Muscle layer of colon (tissue), 2 donors: ENCODE results near the gene ELOVL7.
"Not testable (repeated sequence)": the region's sequence is repeated elsewhere in the genome, so short reads cannot be mapped to it uniquely, and the experiment has no call there.

Experiments used
- H3K27ac ChIP-seq: one replicate; pipeline ENCODE4 v1.7.0; 2013; ENCODE audit warnings: low read depth, mild to moderate bottlenecking, low read length, moderate library complexity
- H3K27me3 ChIP-seq, 2 donors: one replicate each; pipeline ENCODE4 v1.7.0; 2013; ENCODE audit warnings: low read length in 2 of 2, mild to moderate bottlenecking in 2 of 2; ENCODE audit not compliant: insufficient read depth in 2 of 2, control insufficient read depth in 1 of 2
- H3K36me3 ChIP-seq: one replicate; pipeline ENCODE4 v1.7.0; 2013; ENCODE audit warnings: mild to moderate bottlenecking, low read length; ENCODE audit not compliant: insufficient read depth
- H3K4me1 ChIP-seq: one replicate; pipeline ENCODE4 v1.7.0; 2013; ENCODE audit warnings: mild to moderate bottlenecking, low read length; ENCODE audit not compliant: insufficient read depth
- H3K4me3 ChIP-seq, 2 donors: one replicate each; pipeline ENCODE4 v1.7.0; 2013; ENCODE audit warnings: low read length in 2 of 2, low read depth in 1 of 2, mild to moderate bottlenecking in 1 of 2, moderate library complexity in 1 of 2
- H3K9ac ChIP-seq: one replicate; pipeline ENCODE4 v1.7.0; 2013; ENCODE audit warnings: low read length
- H3K9me3 ChIP-seq: one replicate; pipeline ENCODE4 v1.7.0; 2013; ENCODE audit warnings: mild to moderate bottlenecking, low read length
- donor health status: abdominal sarcoma.
- donor health status: Adenocarcinoma of cecum.

ELOVL7 gene

DNA sequence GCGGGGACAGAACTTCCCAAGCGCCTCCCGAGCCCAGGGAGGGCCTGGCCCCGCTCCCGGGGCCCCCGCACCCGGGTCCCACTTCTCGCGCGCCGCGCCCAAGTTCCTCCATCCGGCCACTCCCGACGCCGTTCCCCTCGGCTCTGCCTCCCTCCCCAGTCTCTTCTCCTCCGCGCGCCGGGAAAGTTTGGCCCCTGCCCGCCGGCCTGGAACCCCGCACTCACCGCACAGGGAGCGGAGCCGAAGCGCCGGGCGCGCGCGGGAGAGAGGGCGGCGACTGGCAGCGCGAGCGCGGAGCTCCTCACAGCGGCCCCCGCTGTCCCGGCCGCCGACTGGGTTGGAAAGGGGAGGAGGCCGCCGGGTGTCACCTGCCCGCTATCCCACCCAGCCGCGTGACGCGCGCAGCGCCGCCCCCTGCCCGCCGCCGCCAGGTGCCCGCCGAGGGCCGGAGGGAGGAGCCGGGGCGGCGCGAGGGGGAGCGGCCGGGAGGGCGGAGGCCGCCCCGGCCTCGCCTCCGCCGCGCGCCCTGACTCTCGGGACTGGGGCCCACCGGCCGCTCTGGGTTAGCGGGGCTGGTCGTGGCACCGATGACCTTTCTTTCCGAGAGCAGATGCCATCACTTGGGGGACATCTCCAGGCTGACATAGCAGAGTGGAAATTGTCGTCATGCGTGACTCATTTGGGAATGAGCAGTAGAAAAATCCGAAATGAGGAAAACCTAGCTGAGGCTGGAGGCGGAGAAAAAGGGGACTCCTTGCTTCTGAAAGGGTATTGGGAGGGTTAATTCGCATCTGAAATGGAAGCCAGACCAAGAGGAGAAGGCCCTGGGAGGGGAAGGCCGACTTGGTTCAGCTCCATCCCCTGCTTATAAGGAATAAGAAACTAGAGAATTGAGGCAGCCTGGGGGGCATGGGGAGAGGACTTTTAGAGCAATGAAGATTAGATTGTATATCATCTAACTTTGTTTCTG, at the start of gene ELOVL7:
TSS of gene ELOVL7 (minus strand) at position 334 of the 970 bp plus-strand sequence. CDS start 56,872 bp downstream, outside the sequence.
- Histone ChIP-seq H3K9me3 (no peaks in the 10 kb centered on the region), H3K36me3 (no peaks in the 10 kb centered on the region), H3K4me3 (peak within 1 kb of the TSS; percentile 36 to 41), H3K4me1 (peaks cover 9% of the 10 kb centered on the region), H3K9ac (no peak within 1 kb of the TSS), H3K27ac (no peak within 1 kb of the TSS), H3K27me3 (peaks cover 20 to 29% of the 10 kb centered on the region in 2 donors)

DNA sequence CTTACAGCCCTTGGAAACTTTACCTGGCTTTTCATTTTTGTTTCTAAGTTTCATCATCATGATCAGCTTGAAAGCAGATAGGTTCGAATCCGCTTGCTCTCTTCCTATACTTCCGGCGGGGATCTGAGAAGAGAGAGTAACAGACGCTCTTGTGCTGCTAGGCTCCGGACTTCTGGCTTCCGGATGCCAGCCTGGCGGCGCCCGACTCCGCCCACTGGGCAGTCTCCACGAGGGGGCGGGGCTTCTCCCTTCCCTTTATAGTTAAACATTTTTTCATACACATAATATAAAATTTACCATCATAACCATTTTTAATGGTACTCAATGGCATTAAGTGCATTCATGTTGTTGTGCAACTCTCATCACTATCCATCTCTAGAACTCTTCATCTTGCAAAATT, 49.5 kb upstream of the ELOVL7 start:
- Histone ChIP-seq H3K27ac (no peak overlapping the region), H3K9ac (no peak overlapping the region), H3K4me1 (no peaks in the 10 kb centered on the region), H3K4me3 (no peak overlapping the region), H3K27me3 (no peaks in the 10 kb centered on the region), H3K36me3 (peaks cover 6% of the 10 kb centered on the region), H3K9me3 (no peaks in the 10 kb centered on the region)

DNA sequence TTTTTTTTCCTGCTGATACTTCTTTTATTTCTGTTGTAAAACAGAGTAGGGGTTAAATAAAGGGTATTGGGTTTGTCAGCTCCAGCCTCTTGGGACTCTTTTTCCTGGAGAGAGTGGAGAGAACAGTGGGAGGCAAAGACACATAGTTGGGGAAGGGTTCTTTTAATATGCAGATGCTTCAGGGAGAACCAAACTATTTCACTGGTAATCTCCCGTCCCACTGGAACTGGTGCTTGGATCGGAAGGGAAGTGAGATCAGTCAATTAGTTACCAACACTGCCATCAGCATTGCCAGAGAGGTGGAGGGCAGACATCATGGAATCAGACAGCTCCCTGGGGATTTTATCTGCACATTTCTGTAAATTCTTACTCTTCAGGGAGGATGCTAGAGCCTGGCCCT, 47.6 kb upstream of the ELOVL7 start:
- Histone ChIP-seq H3K4me1 (no peaks in the 10 kb centered on the region), H3K9ac (no peak overlapping the region), H3K9me3 (no peaks in the 10 kb centered on the region), H3K27ac (no peak overlapping the region), H3K4me3 (no peak overlapping the region), H3K27me3 (no peaks in the 10 kb centered on the region), H3K36me3 (peaks cover under 1% of the 10 kb centered on the region)

DNA sequence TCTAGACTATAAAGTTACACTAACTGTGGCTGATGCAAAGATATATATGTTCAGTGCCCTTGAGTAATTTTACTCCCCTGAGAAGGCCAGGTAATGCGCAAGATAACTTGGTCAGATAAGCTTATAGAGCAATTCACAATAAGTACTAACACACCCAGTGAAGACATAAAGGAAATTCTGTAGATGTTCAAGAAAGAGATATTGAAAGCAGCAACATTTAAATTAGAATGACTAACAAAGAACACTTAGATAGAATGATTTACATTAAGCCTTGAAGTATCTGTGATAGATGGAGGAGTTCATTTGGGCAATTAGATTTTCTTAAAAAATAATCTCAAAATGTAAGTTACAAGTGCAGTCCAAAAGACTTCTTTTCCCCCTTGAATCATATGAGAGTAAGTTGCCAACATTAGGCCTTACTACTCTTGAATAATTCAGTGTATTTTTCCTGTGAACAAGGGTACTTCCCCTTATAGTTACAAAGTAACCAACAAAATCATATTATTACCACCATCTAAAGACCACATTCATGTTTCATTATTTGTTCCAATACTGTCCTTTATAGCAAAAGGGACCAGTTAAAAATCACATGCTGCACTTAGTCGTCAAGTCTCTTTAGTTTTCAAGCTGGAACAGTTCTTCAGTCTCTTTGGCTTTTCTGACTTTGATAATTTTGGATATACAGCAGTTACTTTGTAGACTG, 44.4 kb upstream of the ELOVL7 start:
- Histone ChIP-seq H3K9ac (no peak overlapping the region), H3K36me3 (no peaks in the 10 kb centered on the region), H3K27ac (no peak overlapping the region), H3K9me3 (no peaks in the 10 kb centered on the region), H3K4me1 (no peaks in the 10 kb centered on the region), H3K27me3 (no peaks in the 10 kb centered on the region), H3K4me3 (no peak overlapping the region)

DNA sequence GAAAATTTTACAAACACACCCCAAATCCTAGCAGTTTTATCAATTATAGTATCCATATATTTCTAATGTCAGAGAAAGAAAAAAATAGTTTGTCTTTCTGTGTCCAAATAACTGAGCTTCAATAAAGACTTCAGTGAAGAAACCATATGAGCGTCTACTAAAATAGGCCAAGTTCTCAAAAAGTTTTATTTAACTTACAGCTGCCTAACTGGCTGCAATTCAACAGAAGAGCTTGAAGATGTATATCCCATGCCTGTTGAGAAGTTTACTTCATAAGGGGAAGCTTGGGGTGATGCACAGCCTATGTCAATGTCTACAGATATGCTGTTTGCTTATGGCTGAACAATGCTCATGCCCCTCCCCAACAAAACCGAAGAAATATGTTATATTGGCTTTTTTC, 43.7 kb upstream of the ELOVL7 start:
- Histone ChIP-seq H3K4me1 (no peaks in the 10 kb centered on the region), H3K9me3 (no peaks in the 10 kb centered on the region), H3K27me3 (no peaks in the 10 kb centered on the region), H3K9ac (no peak overlapping the region), H3K4me3 (no peak overlapping the region), H3K27ac (no peak overlapping the region), H3K36me3 (no peaks in the 10 kb centered on the region)

DNA sequence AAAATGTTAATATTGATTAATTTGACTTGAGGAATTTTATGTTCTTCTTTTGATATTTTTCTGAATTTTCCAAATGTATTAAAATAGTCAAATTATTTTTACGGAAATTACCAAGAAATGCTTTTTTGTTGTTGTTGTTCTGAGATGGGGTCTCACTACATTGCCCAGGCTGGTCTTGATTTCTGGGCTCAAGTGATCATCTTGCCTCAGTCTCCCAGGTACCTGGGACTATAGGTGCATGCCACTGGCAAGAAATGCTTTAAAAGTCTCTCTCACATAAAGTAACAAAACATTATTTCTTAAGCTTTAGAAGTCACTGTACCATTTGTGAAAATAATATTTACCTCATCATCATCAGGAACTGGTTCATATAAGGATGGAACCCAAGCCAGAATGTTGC, 43.0 kb upstream of the ELOVL7 start:
- no peak overlapping the region for H3K9ac ChIP-seq
- H3K4me1 ChIP-seq = no peaks in the 10 kb centered on the region
- no peaks in the 10 kb centered on the region for H3K36me3 ChIP-seq
- H3K27ac ChIP-seq = no peak overlapping the region
- H3K27me3 ChIP-seq = no peaks in the 10 kb centered on the region
- no peaks in the 10 kb centered on the region for H3K9me3 ChIP-seq
- no peak overlapping the region for H3K4me3 ChIP-seq

DNA sequence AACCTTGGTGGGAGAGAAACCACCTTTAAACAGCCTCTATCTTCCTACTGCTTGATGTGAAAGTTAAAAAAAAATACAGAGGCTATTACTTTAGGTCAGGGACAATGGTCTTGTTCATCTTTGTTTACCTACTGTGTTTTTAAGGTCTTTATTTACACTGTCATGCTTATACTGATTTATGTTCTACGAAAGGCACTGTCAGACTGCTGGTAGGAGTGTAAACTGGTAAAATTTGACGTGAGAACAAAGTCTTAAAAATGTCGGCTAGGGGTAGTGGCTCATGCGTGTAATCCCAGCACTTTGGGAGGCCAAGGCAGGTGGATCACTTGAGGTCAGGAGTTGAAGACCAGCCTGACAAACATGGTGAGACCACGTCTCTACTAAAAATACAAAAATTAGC, 42.1 kb upstream of the ELOVL7 start:
- no peak overlapping the region for H3K4me3 ChIP-seq
- H3K36me3 ChIP-seq = no peaks in the 10 kb centered on the region
- no peaks in the 10 kb centered on the region for H3K27me3 ChIP-seq
- no peak overlapping the region for H3K27ac ChIP-seq
- H3K9ac ChIP-seq = no peak overlapping the region
- no peaks in the 10 kb centered on the region for H3K4me1 ChIP-seq
- H3K9me3 ChIP-seq = no peaks in the 10 kb centered on the region

DNA sequence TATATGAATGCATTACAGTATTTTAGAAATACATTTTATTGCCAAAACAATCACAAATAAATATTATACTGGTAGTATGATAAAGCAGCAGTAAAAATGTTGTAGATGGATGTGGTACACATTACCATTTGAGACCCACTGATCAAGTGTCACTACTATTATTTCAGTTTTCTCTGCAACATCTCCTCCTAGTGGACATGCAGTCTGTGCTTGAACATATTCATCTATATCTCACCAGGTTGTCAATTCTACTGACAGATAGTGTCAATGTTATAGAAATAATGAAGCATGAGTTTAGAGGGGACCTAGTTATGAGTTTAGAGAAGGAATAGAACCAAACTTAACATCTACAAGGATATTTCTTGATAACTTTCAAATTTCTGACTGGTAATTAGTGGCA, 39.2 kb upstream of the ELOVL7 start:
- H3K4me1 ChIP-seq = no peaks in the 10 kb centered on the region
- H3K4me3 ChIP-seq = no peak overlapping the region
- no peaks in the 10 kb centered on the region for H3K27me3 ChIP-seq
- H3K9me3 ChIP-seq = no peaks in the 10 kb centered on the region
- H3K27ac ChIP-seq = no peak overlapping the region
- no peak overlapping the region for H3K9ac ChIP-seq
- no peaks in the 10 kb centered on the region for H3K36me3 ChIP-seq

DNA sequence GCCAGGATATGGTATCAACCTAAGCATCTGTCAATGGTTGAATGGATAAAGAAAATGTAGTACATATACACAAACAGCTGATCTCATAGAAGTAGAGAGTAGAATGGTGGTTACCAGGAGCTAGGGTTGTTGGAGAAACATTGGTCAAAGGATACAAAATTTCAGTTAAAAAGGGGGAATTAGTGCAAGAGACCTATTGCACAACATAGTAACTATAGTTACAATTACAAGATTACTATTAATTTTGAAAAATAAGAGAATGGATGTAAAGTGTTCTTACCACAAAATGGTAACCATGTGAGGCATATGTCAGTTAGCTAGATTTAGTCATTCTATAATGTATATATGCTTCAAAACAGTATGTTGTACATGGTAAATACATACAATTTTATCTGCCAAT, 28.8 kb upstream of the ELOVL7 start:
- Histone ChIP-seq H3K9me3 (no peaks in the 10 kb centered on the region), H3K4me3 (no peak overlapping the region), H3K4me1 (no peaks in the 10 kb centered on the region), H3K27ac (no peak overlapping the region), H3K36me3 (no peaks in the 10 kb centered on the region), H3K9ac (no peak overlapping the region), H3K27me3 (no peaks in the 10 kb centered on the region)

DNA sequence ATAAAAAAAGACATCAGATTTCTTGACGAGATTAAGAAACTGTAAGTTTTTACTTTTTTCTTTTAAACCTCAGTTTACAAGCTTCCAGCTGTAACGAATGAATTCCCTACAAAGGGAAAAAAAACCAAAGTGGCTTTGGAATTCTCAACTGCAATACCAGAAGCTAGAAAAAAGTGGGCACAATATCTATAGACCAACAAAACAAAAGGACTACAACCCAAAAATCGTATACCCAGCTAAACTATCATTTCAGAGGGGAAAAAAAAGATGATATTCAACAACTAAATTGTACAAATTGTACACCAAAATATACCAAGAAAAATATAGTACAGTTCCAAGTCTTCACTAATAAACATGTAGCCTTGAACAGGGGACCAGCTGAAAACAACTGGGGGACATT, 26.8 kb upstream of the ELOVL7 start:
- Histone ChIP-seq H3K9me3 (no peaks in the 10 kb centered on the region), H3K4me1 (no peaks in the 10 kb centered on the region), H3K27me3 (no peaks in the 10 kb centered on the region), H3K9ac (no peak overlapping the region), H3K36me3 (no peaks in the 10 kb centered on the region), H3K27ac (no peak overlapping the region), H3K4me3 (no peak overlapping the region)

DNA sequence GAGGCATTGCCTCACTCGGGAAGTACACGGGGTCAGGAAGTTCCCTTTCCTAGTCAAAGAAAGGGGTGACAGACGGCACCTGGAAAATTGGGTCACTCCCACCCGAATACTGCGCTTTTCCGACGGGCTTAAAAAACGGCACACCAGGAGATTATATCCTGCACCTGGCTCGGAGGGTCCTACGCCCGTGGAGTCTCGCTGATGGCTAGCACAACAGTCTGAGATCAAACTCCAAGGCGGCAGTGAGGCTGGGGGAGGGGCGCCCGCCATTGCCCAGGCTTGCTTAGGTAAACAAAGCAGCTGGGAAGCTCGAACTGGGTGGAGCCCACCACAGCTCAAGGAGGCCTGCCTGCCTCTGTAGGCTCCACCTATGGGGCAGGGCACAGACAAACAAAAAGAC, 16.5 kb upstream of the ELOVL7 start:
- H3K36me3 ChIP-seq, H3K4me3 ChIP-seq, H3K9ac ChIP-seq, H3K27me3 ChIP-seq, H3K9me3 ChIP-seq, H3K4me1 ChIP-seq, H3K27ac ChIP-seq: not testable (repeated sequence)
